Fibroblast of lung (primary cell): ENCODE data around the gene UNC13B.

Experiments
- CTCF ChIP-seq, 2 donors: IDR thresholded peaks in 1 of 2; conservative IDR thresholded peaks in 1 of 2; 1 replicate in 1 of 2; 2 replicates in 1 of 2; pipeline ENCODE4 v1.5.1; 2011 to 2012; ENCODE audit warnings: low read length in 2 of 2, control low read depth in 1 of 2, inconsistent platforms in 1 of 2, low read depth in 1 of 2, mild to moderate bottlenecking in 1 of 2
- EZH2 ChIP-seq: IDR thresholded peaks from 2 replicates; pipeline ENCODE4 v1.5.1; 2012; ENCODE audit warnings: low read length, control low read depth, mild to moderate bottlenecking; ENCODE audit errors: missing control alignments

- TF ChIP-seq CTCF (conservative IDR thresholded peaks at IDR 0.05 in 1 of 2, IDR thresholded peaks at IDR 0.05 in 1 of 2; ENCODE audit: low read depth in 1 of 2, low read length in 2 of 2), result no peak
- no peak for TF ChIP-seq EZH2
These were observed 32.0 kb downstream of the UNC13B start for GRCh38 chr9:35193762-35194161.
